ENCODE measurements around the gene STS.

The STS gene

DNA sequence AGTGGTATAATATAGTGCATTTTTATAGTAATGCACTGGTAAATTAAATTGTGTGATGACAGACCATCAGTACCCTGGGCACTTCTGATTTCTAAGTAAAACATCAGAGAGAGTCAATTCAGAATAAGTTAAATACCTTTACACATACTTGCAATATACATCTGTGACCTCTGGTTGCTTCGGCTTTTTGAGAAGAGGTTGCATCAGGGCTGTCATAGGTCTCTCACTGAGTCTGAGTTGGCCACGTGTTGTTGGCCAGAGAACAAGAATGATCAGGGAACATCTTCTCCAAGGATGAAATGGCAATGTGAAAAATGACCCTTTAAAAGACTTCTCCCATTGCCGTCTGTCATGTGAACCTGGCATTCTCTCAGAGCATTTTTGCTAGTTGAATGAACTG is 37.3 kb downstream of the STS start:
- DNase-seq: no peak

DNA sequence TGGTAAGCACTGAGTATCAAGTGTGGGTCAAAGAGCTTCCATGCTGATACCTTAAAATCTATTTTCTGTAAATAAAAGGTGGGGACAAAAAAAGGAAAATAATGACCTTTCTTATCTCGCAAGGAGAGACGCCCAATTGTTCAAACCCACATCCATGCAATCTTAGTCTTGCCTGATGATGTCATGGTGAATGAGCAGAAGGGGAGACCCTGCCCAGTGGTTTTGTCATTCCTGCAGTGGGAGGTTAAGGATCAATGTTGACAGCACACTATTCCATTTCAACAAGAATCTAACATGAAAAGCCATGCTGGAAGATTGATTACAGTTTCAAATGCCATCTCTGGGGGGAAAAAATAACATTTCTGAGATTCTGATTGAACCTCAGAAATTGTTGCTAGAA is 41.2 kb downstream of the STS start:
- no peak for DNase-seq

DNA sequence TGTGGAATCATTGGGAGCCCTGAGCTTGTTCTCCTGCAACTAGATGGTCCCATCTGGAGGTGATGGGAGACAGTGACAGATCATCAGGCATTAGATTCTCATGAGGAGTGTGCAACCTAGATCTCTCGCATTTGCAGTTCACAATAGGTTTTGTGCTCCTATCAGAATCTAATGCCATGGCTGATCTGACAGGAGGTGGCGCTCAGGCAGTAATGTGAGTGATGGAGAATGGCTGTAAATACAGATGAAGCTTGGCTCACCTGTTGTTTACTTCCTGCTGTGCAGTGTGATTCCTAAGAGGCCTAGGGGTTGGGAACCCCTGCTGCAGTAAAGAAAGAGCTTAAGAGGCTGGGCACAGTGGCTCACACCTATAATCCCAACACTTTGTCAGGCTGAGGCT is 42.6 kb downstream of the STS start:
- DNase-seq: no peak

DNA sequence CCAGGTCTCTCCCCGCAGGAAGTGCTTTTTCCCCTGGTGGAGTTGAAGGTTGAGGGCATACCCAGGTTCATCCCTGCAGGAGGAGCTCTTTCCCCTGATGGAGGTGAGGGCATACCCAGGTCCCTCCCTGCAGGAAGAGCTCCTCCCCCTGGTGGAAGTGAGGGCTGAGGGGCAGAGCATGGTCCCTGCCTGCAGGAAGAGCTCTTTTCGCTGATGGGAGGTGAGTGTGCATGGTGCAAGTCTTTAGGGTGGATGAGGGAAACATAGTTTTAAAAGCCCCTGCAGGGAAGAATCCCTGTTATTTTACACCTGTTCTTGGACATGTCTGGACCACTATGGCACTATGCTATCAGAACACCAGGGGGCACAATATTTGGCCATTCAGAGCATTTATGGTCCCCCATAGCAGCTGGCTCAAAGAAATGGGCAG is 44.2 kb downstream of the STS start:
- DNase-seq: no peak

DNA sequence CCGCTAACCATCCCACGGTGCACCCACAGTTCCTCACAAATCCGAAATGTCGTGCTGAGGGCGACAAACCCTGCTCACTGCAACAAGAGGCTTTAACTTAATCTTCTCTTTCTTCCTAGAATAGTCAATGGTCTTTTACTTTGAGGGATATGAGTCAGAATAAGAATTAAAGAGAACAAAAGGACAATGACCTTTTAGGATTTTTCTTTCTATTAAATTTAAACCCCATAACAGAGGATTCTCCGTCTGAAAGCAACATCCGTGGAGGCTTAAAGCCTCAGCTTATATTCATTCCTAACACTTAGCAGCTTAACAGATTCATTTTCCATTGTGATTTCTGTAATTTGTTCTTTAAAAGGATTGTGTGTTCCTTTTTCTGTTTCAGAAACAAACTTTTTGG is 45.4 kb downstream of the STS start:
- DNase-seq: no peak

DNA sequence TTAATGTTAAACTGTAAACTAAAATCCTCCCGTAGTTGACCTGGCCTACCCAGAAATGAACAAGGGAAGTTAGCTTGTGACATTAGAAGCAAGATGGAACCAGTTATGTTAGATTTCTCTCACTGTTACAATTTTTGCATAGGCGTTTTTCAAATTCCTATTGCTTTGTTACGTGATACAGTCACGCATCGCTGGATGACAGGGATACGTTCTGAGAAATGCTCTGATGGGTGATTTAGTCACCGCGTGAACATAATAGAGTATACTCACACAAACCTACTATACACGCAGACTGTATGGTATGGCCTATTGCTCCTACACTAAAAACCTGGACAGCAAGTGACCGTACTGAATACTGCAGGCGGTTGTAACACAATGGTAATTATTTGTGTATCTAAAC is 47.1 kb downstream of the STS start:
- DNase-seq: no peak
